Upper lobe of left lung (tissue), 4 donors: ENCODE measurements around the gene CHRNA7.
"Not testable (repeated sequence)": the region's sequence is repeated elsewhere in the genome, so short reads cannot be mapped to it uniquely, and the experiment has no call there.

Experiments
- CTCF ChIP-seq, 6 experiments: fragments of 450-650 bp in 4 of 6; fragments of 200-600 bp in 2 of 6; sonication (generic) in 2 of 6; IDR thresholded peaks; one replicate each; pipeline ENCODE4 v1.5.1; 2016 to 2019; ENCODE audit warnings: antibody characterized with exemption in 6 of 6
- POLR2A ChIP-seq, 4 donors: fragments of 450-650 bp; IDR thresholded peaks; one replicate each; pipeline ENCODE4 v1.5.1; 2016 to 2017; ENCODE audit warnings: antibody characterized with exemption in 4 of 4, mild to moderate bottlenecking in 2 of 4

GRCh38 chr15:32164747-32165146 is 134.4 kb downstream of the CHRNA7 start:
- not testable (repeated sequence) for TF ChIP-seq CTCF, POLR2A (IDR thresholded peaks at IDR 0.05)
